Activated naive CD8-positive, alpha-beta T cell treated with anti-CD3 and anti-CD28 coated beads, Interleukin-2, amount 50 U/mL, for 16 hours (primary cell): ENCODE data around the gene PCGF3.
"Not testable (repeated sequence)": the region's sequence is repeated elsewhere in the genome, so short reads cannot be mapped to it uniquely, and the experiment has no call there.

ENCODE experiments used
- DNase-seq: peaks from one replicate; pipeline ENCODE4 v3.0.0-alpha.2; 2020; ENCODE audit warnings: low read depth, low spot score

The PCGF3 gene

GRCh38 chr4:703336-704197, 2.1 kb upstream of the PCGF3 start:
- DNase-seq, result no peak

GRCh38 chr4:704198-704891, 1.3 kb upstream of the PCGF3 start:
- no peak for DNase-seq

- DNase-seq, result no peak
Observed at GRCh38 chr4:704971-705277, 708 bp upstream of the PCGF3 start.

- DNase-seq, result not testable (repeated sequence)
Observed at GRCh38 chr4:706083-706633, 526 bp downstream of the PCGF3 start.

GRCh38 chr4:706834-707598, 1.4 kb downstream of the PCGF3 start:
- DNase-seq, result no peak

GRCh38 chr4:707929-708630, 2.4 kb downstream of the PCGF3 start:
- DNase-seq, result no peak

GRCh38 chr4:708631-708933, 3.0 kb downstream of the PCGF3 start:
- no peak for DNase-seq

GRCh38 chr4:709348-709747, 3.7 kb downstream of the PCGF3 start:
- DNase-seq, result no peak

GRCh38 chr4:710116-710515, 4.5 kb downstream of the PCGF3 start:
- DNase-seq, result no peak

- DNase-seq, result no peak
Observed at GRCh38 chr4:710916-711315, 5.3 kb downstream of the PCGF3 start.

GRCh38 chr4:712093-712492, 6.5 kb downstream of the PCGF3 start:
- no peak for DNase-seq

- no peak for DNase-seq
Observed at GRCh38 chr4:712916-713632, 7.4 kb downstream of the PCGF3 start.

GRCh38 chr4:714087-714486, 8.5 kb downstream of the PCGF3 start:
- DNase-seq, result no peak

- no peak for DNase-seq
Observed at GRCh38 chr4:717601-718320, 12.1 kb downstream of the PCGF3 start.

GRCh38 chr4:718460-718859, 12.8 kb downstream of the PCGF3 start:
- no peak for DNase-seq

- DNase-seq, result no peak
Observed at GRCh38 chr4:720111-720860, 14.7 kb downstream of the PCGF3 start.

- DNase-seq, result no peak
Observed at GRCh38 chr4:721261-722168, 15.9 kb downstream of the PCGF3 start.

GRCh38 chr4:722169-722725, 16.6 kb downstream of the PCGF3 start:
- DNase-seq, result no peak
